ENCODE data around the gene AMER2.

Gene AMER2

GRCh38 chr13:25167382-25168174 lies 4.5 kb downstream of the AMER2 start:
- TF ChIP-seq CTCF (IDR thresholded peaks at IDR 0.05) = no peak

- no peak for TF ChIP-seq CTCF (IDR thresholded peaks at IDR 0.05)
These were observed 5.8 kb downstream of the AMER2 start for GRCh38 chr13:25166306-25166705.

- no peak for TF ChIP-seq CTCF (IDR thresholded peaks at IDR 0.05)
These were observed 6.4 kb downstream of the AMER2 start for GRCh38 chr13:25165663-25166062.

- no peak for TF ChIP-seq CTCF (IDR thresholded peaks at IDR 0.05)
These were observed 14.4 kb downstream of the AMER2 start for GRCh38 chr13:25157681-25158080.

- no peak for TF ChIP-seq CTCF (IDR thresholded peaks at IDR 0.05)
These were observed 18.4 kb downstream of the AMER2 start for GRCh38 chr13:25153736-25154135.

- TF ChIP-seq CTCF (IDR thresholded peaks at IDR 0.05) = no peak
These were observed 20.4 kb downstream of the AMER2 start for GRCh38 chr13:25151626-25152195.

GRCh38 chr13:25149711-25150110 lies 22.4 kb downstream of the AMER2 start:
- TF ChIP-seq CTCF (IDR thresholded peaks at IDR 0.05) = no peak
